ENCODE measurements around the gene ZFP36L2. TPM values are rescaled to one million over a fixed set of nuclear protein-coding genes. Genes with fewer than 3 reads are reported as not detected.

The ZFP36L2 gene
- total and polyA plus RNA-seq, 2 donors = 16.1 to 412 TPM

DNA sequence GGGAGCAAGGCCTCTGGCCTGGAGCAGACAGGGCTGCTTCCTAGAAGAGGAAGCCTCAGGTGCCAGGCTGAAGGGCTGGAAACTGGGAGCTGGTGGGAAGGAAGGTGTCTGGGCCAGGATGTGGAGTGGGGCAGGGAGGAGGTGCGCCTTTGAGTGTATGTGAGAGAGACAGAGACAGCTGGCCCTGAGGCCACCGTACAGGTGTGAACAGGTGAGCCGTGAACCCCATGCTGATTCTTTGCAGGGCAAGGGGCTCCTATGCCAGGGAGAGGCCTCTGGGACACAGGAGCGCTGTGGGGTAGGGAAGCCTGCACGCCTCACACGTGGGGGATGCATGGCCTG, 16.3 kb downstream of the ZFP36L2 start:
- peak overlapping the region; percentile 69 to 74 for H3K27ac ChIP-seq (ENCODE audit: low read depth in 1 of 2, low read length in 1 of 2)
- WGBS = 46% methylated on average over 6 of the region's 6 CpGs
- no peaks in the 10 kb centered on the region for H3K9me3 ChIP-seq (ENCODE audit: control insufficient read depth in 2 of 2, insufficient read depth in 1 of 2, low read length in 1 of 2)
- H3K4me3 ChIP-seq (ENCODE audit: low read length in 2 of 2) = no peak overlapping the region
- H3K27me3 ChIP-seq (ENCODE audit: control insufficient read depth in 2 of 2, insufficient read depth in 1 of 2, low read length in 1 of 2) = no peaks in the 10 kb centered on the region
- DNase-seq (ENCODE audit: low read depth in 6 of 9, low spot score in 9 of 9) = peak in 1 of 9 donors; percentile 36
- H3K4me1 ChIP-seq (ENCODE audit: control insufficient read depth in 2 of 2, insufficient read depth in 2 of 2, low read length in 2 of 2) = peaks cover 29 to 67% of the 10 kb centered on the region in 2 donors
- H3K36me3 ChIP-seq (ENCODE audit: control insufficient read depth in 2 of 2, insufficient read depth in 2 of 2, low read length in 1 of 2) = peaks cover 0 to 3% of the 10 kb centered on the region in 2 donors

- Histone ChIP-seq H3K9me3 (ENCODE audit: control insufficient read depth in 2 of 2, insufficient read depth in 1 of 2, low read length in 1 of 2) (no peaks in the 10 kb centered on the region), H3K36me3 (ENCODE audit: control insufficient read depth in 2 of 2, insufficient read depth in 2 of 2, low read length in 1 of 2) (peaks cover 0 to under 1% of the 10 kb centered on the region in 2 donors), H3K27ac (ENCODE audit: low read depth in 1 of 2, low read length in 1 of 2) (no peak overlapping the region), H3K27me3 (ENCODE audit: control insufficient read depth in 2 of 2, insufficient read depth in 1 of 2, low read length in 1 of 2) (no peaks in the 10 kb centered on the region), H3K4me3 (ENCODE audit: low read length in 2 of 2) (no peak overlapping the region), H3K4me1 (ENCODE audit: control insufficient read depth in 2 of 2, insufficient read depth in 2 of 2, low read length in 2 of 2) (peaks cover 29 to 69% of the 10 kb centered on the region in 2 donors)
- WGBS = 73% methylated on average over 5 of the region's 5 CpGs
- no peak for DNase-seq (ENCODE audit: low read depth in 6 of 9, low spot score in 9 of 9)
These were observed 17.1 kb downstream of the ZFP36L2 start for GRCh38 chr2:43209204-43209717.

DNA sequence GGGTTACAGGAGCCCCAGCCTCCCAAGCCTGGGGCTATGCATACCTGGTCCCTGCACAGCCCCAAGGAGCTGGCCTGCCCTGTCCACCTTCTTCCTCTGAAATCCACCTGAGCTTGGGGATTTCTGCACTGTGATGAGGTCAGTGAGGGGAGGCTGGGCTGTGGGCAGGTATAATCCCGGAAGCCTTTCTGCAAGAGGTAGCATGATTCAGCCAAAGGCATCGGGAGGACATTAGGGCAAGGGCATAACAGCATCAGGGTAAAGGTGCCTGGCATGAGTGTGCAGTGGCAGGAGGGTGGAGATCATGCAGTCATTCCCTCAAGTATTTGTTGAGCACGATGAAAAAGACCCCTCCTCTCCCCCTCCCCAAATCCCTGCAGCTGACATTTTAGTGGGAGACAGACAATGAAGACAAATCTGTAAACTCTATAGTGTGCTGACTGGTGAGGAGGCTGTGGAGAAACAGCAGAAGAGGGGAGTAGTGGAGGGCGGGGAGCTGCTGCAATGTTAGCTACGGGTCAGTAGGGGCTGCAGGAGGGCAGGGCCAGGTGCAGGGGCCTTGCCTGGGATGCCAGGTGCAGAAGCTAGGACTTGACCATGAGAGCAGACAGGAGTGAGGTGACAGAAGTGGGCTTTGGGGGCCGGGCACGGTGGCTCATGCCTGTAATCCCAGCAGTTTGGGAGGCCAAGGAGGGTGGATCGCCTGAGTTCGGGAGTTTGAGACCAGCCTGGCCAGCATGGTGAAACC, 18.7 kb downstream of the ZFP36L2 start:
- Histone ChIP-seq H3K4me3 (ENCODE audit: low read length in 2 of 2) (no peak overlapping the region), H3K27me3 (ENCODE audit: control insufficient read depth in 2 of 2, insufficient read depth in 1 of 2, low read length in 1 of 2) (no peaks in the 10 kb centered on the region), H3K36me3 (ENCODE audit: control insufficient read depth in 2 of 2, insufficient read depth in 2 of 2, low read length in 1 of 2) (no peaks in the 10 kb centered on the region), H3K4me1 (ENCODE audit: control insufficient read depth in 2 of 2, insufficient read depth in 2 of 2, low read length in 2 of 2) (peaks cover 32 to 76% of the 10 kb centered on the region in 2 donors), H3K9me3 (ENCODE audit: control insufficient read depth in 2 of 2, insufficient read depth in 1 of 2, low read length in 1 of 2) (peaks cover 0 to 3% of the 10 kb centered on the region in 2 donors), H3K27ac (ENCODE audit: low read depth in 1 of 2, low read length in 1 of 2) (no peak overlapping the region)
- no peak for DNase-seq (ENCODE audit: low read depth in 6 of 9, low spot score in 9 of 9)
- WGBS = 77% methylated on average over 9 of the region's 9 CpGs

DNA sequence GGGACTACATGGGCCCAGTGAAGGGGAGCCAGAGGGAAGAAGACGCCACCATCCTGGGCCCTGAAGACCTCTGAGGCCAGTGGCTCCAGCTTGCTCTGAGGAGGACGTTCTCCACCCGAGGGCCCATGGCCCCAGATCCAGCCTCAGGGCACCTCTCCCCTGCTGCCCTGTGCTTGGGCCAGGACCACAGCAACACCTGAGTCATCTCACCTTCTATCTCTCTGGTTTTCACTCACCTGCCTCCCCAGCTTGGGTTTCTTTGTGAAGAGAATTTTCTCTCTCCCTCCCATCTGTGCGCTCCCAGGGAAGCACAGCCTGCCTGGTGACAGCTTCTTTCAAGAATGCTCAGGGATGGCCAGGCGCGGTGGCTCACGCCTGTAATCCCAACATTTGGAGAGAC, 19.8 kb downstream of the ZFP36L2 start:
- H3K36me3 ChIP-seq (ENCODE audit: control insufficient read depth in 2 of 2, insufficient read depth in 2 of 2, low read length in 1 of 2) = no peaks in the 10 kb centered on the region
- H3K4me3 ChIP-seq (ENCODE audit: low read length in 2 of 2) = no peak overlapping the region
- no peaks in the 10 kb centered on the region for H3K27me3 ChIP-seq (ENCODE audit: control insufficient read depth in 2 of 2, insufficient read depth in 1 of 2, low read length in 1 of 2)
- no peak for DNase-seq (ENCODE audit: low read depth in 6 of 9, low spot score in 9 of 9)
- H3K9me3 ChIP-seq (ENCODE audit: control insufficient read depth in 2 of 2, insufficient read depth in 1 of 2, low read length in 1 of 2) = peaks cover 0 to 3% of the 10 kb centered on the region in 2 donors
- WGBS = over 99% methylated on average over 7 of the region's 7 CpGs
- H3K27ac ChIP-seq (ENCODE audit: low read depth in 1 of 2, low read length in 1 of 2) = no peak overlapping the region
- peaks cover 33 to 76% of the 10 kb centered on the region in 2 donors for H3K4me1 ChIP-seq (ENCODE audit: control insufficient read depth in 2 of 2, insufficient read depth in 2 of 2, low read length in 2 of 2)

DNA sequence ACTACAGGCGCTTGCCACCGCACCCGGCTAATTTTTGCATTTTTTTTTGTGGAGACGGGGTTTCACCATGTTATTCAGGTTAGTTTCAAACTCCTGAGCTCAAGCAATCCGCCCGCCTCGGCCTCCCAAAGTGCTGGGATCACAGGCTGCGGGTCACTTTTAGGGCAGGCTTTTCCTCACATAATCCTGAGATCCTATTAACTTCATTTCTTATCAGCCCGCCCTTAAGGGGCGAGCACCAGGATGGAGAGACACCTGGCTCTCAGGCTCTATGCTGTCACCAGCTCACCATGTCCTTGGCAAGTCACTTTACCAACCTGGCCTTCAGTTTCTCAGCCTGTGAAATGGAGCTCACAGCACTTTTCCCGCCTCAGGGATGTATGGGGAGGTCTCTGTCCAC, 23.0 kb downstream of the ZFP36L2 start:
- peak overlapping the region; percentile 68 to 77 for H3K27ac ChIP-seq (ENCODE audit: low read depth in 1 of 2, low read length in 1 of 2)
- DNase-seq (ENCODE audit: low read depth in 6 of 9, low spot score in 9 of 9) = no peak
- H3K27me3 ChIP-seq (ENCODE audit: control insufficient read depth in 2 of 2, insufficient read depth in 1 of 2, low read length in 1 of 2) = no peaks in the 10 kb centered on the region
- H3K4me3 ChIP-seq (ENCODE audit: low read length in 2 of 2) = no peak overlapping the region
- peaks cover 30 to 73% of the 10 kb centered on the region in 2 donors for H3K4me1 ChIP-seq (ENCODE audit: control insufficient read depth in 2 of 2, insufficient read depth in 2 of 2, low read length in 2 of 2)
- no peaks in the 10 kb centered on the region for H3K36me3 ChIP-seq (ENCODE audit: control insufficient read depth in 2 of 2, insufficient read depth in 2 of 2, low read length in 1 of 2)
- WGBS = 60% methylated on average over 11 of the region's 11 CpGs
- peaks cover 0 to 3% of the 10 kb centered on the region in 2 donors for H3K9me3 ChIP-seq (ENCODE audit: control insufficient read depth in 2 of 2, insufficient read depth in 1 of 2, low read length in 1 of 2)

GRCh38 chr2:43202289-43202688, 24.1 kb downstream of the ZFP36L2 start:
- H3K4me1 ChIP-seq (ENCODE audit: control insufficient read depth in 2 of 2, insufficient read depth in 2 of 2, low read length in 2 of 2) = peaks cover 33 to 72% of the 10 kb centered on the region in 2 donors
- no peak for DNase-seq (ENCODE audit: low read depth in 6 of 9, low spot score in 9 of 9)
- H3K27ac ChIP-seq (ENCODE audit: low read depth in 1 of 2, low read length in 1 of 2) = no peak overlapping the region
- H3K27me3 ChIP-seq (ENCODE audit: control insufficient read depth in 2 of 2, insufficient read depth in 1 of 2, low read length in 1 of 2) = no peaks in the 10 kb centered on the region
- peaks cover 0 to 3% of the 10 kb centered on the region in 2 donors for H3K9me3 ChIP-seq (ENCODE audit: control insufficient read depth in 2 of 2, insufficient read depth in 1 of 2, low read length in 1 of 2)
- H3K36me3 ChIP-seq (ENCODE audit: control insufficient read depth in 2 of 2, insufficient read depth in 2 of 2, low read length in 1 of 2) = no peaks in the 10 kb centered on the region
- 49% methylated on average over 2 of the region's 2 CpGs for WGBS
- H3K4me3 ChIP-seq (ENCODE audit: low read length in 2 of 2) = no peak overlapping the region

GRCh38 chr2:43201497-43201896, 24.9 kb downstream of the ZFP36L2 start:
- no peak overlapping the region for H3K4me3 ChIP-seq (ENCODE audit: low read length in 2 of 2)
- peak in 1 of 9 donors; percentile 61 for DNase-seq (ENCODE audit: low read depth in 6 of 9, low spot score in 9 of 9)
- H3K27ac ChIP-seq (ENCODE audit: low read depth in 1 of 2, low read length in 1 of 2) = peak overlapping the region; percentile 21 to 77
- H3K27me3 ChIP-seq (ENCODE audit: control insufficient read depth in 2 of 2, insufficient read depth in 1 of 2, low read length in 1 of 2) = no peaks in the 10 kb centered on the region
- peaks cover 41 to 75% of the 10 kb centered on the region in 2 donors for H3K4me1 ChIP-seq (ENCODE audit: control insufficient read depth in 2 of 2, insufficient read depth in 2 of 2, low read length in 2 of 2)
- H3K36me3 ChIP-seq (ENCODE audit: control insufficient read depth in 2 of 2, insufficient read depth in 2 of 2, low read length in 1 of 2) = no peaks in the 10 kb centered on the region
- peaks cover 0 to 3% of the 10 kb centered on the region in 2 donors for H3K9me3 ChIP-seq (ENCODE audit: control insufficient read depth in 2 of 2, insufficient read depth in 1 of 2, low read length in 1 of 2)
- 15% methylated on average over 4 of the region's 4 CpGs for WGBS

- Histone ChIP-seq H3K9me3 (ENCODE audit: control insufficient read depth in 2 of 2, insufficient read depth in 1 of 2, low read length in 1 of 2) (peaks cover 0 to 3% of the 10 kb centered on the region in 2 donors), H3K4me3 (ENCODE audit: low read length in 2 of 2) (no peak overlapping the region), H3K27ac (ENCODE audit: low read depth in 1 of 2, low read length in 1 of 2) (peak overlapping the region in 1 of 2 donors; percentile 77), H3K36me3 (ENCODE audit: control insufficient read depth in 2 of 2, insufficient read depth in 2 of 2, low read length in 1 of 2) (no peaks in the 10 kb centered on the region), H3K4me1 (ENCODE audit: control insufficient read depth in 2 of 2, insufficient read depth in 2 of 2, low read length in 2 of 2) (peaks cover 42 to 78% of the 10 kb centered on the region in 2 donors), H3K27me3 (ENCODE audit: control insufficient read depth in 2 of 2, insufficient read depth in 1 of 2, low read length in 1 of 2) (no peaks in the 10 kb centered on the region)
- 82% methylated on average over 7 of the region's 7 CpGs for WGBS
- DNase-seq (ENCODE audit: low read depth in 6 of 9, low spot score in 9 of 9) = no peak
These were observed 25.4 kb downstream of the ZFP36L2 start for GRCh38 chr2:43201016-43201415.
